CD14-positive monocyte (primary cell): Measurements from ENCODE around the gene DNAH1. TPM values are rescaled to one million over a fixed set of nuclear protein-coding genes. Genes with fewer than 3 reads are reported as not detected.

Source experiments
- DNase-seq, 3 donors: peaks; one replicate each; pipeline ENCODE4 v3.0.0-alpha.2; 2011 to 2022
- H2AFZ ChIP-seq: 2 replicates; pipeline ENCODE4 v1.6.0; 2012; ENCODE audit warnings: mild to moderate bottlenecking, low read depth, low read length, inconsistent platforms; ENCODE audit not compliant: insufficient read depth, poor library complexity, severe bottlenecking
- H3K27ac ChIP-seq, 2 donors: 1 replicate in 1 of 2; 2 replicates in 1 of 2; pipeline ENCODE4 v1.5.1; 2012 to 2013; ENCODE audit warnings: low read length in 2 of 2, control low read depth in 1 of 2, inconsistent platforms in 1 of 2, low read depth in 1 of 2, mild to moderate bottlenecking in 1 of 2
- H3K27me3 ChIP-seq, 2 donors: one replicate each; pipeline versions ENCODE4 v1.6.0 to v1.6.1; 2011 to 2013; ENCODE audit warnings: low read length in 2 of 2; ENCODE audit not compliant: control insufficient read depth in 2 of 2, insufficient read depth in 2 of 2
- H3K36me3 ChIP-seq, 2 donors: replicated peaks in 1 of 2; 1 replicate in 1 of 2; 2 replicates in 1 of 2; pipeline versions ENCODE4 v1.5.1 to v1.6.1; 2012 to 2013; ENCODE audit warnings: low read length in 2 of 2, control low read depth in 1 of 2, inconsistent platforms in 1 of 2, mild to moderate bottlenecking in 1 of 2; ENCODE audit not compliant: insufficient read depth in 2 of 2, control insufficient read depth in 1 of 2
- H3K4me1 ChIP-seq, 2 donors: 1 replicate in 1 of 2; 2 replicates in 1 of 2; pipeline versions ENCODE4 v1.5.1 to v1.6.1; 2012 to 2013; ENCODE audit warnings: low read length in 2 of 2, control low read depth in 1 of 2, inconsistent platforms in 1 of 2, mild to moderate bottlenecking in 1 of 2, moderate library complexity in 1 of 2; ENCODE audit not compliant: insufficient read depth in 2 of 2, control insufficient read depth in 1 of 2
- H3K4me2 ChIP-seq: replicated peaks from 2 replicates; pipeline ENCODE3; 2012; ENCODE audit warnings: low read length, moderate library complexity, mild to moderate bottlenecking; ENCODE audit not compliant: poor library complexity, severe bottlenecking; ENCODE audit errors: extremely low read depth
- H3K4me3 ChIP-seq, 3 experiments: fragments of 200-600 bp in 1 of 3; sonication (generic) in 1 of 3; replicated peaks in 1 of 3; 1 replicate in 2 of 3; 2 replicates in 1 of 3; pipeline ENCODE4 v1.5.1; 2011 to 2013; ENCODE audit warnings: low read length in 3 of 3, mild to moderate bottlenecking in 3 of 3, control low read depth in 2 of 3, low read depth in 2 of 3, inconsistent platforms in 1 of 3, moderate library complexity in 1 of 3
- H3K79me2 ChIP-seq: 2 replicates; pipeline ENCODE4 v1.6.0; 2012; ENCODE audit warnings: mild to moderate bottlenecking, control low read depth, inconsistent platforms, low read length, moderate library complexity; ENCODE audit not compliant: insufficient read depth
- H3K9ac ChIP-seq: 2 replicates; pipeline ENCODE4 v1.6.0; 2017; ENCODE audit warnings: low read length, mild to moderate bottlenecking; ENCODE audit not compliant: insufficient read depth, poor library complexity, severe bottlenecking
- H3K9me3 ChIP-seq, 2 donors: replicated peaks in 1 of 2; 1 replicate in 1 of 2; 2 replicates in 1 of 2; pipeline versions ENCODE4 v1.5.1 to v1.6.1; 2012 to 2013; ENCODE audit warnings: low read length in 2 of 2, control low read depth in 1 of 2; ENCODE audit not compliant: control insufficient read depth in 1 of 2, insufficient read depth in 1 of 2
- H4K20me1 ChIP-seq: 2 replicates; pipeline ENCODE4 v1.6.0; 2012; ENCODE audit warnings: mild to moderate bottlenecking, low read length, control low read depth, moderate library complexity; ENCODE audit not compliant: insufficient read depth
- H3K27ac Mint-ChIP-seq, 7 donors: one replicate each; pipeline ENCODE4 v1.8.0; 2020; ENCODE audit warnings: mild to moderate bottlenecking in 7 of 7, mixed read lengths in 7 of 7, moderate library complexity in 6 of 7, inconsistent platforms in 2 of 7
- H3K27me3 Mint-ChIP-seq, 3 donors: one replicate each; pipeline ENCODE4 v1.8.0; 2021 to 2022; ENCODE audit warnings: low read depth in 3 of 3, mild to moderate bottlenecking in 3 of 3, mixed read lengths in 3 of 3, moderate library complexity in 3 of 3, inconsistent platforms in 1 of 3
- H3K36me3 Mint-ChIP-seq, 2 donors: one replicate each; pipeline ENCODE4 v1.8.0; 2020; ENCODE audit warnings: mixed read lengths in 2 of 2, inconsistent platforms in 1 of 2, mild to moderate bottlenecking in 1 of 2
- H3K4me1 Mint-ChIP-seq: one replicate; pipeline ENCODE4 v1.8.0; 2020; ENCODE audit warnings: mild to moderate bottlenecking, mixed read lengths
- H3K4me3 Mint-ChIP-seq, 2 donors: one replicate each; pipeline ENCODE4 v1.8.0; 2020; ENCODE audit warnings: mild to moderate bottlenecking in 2 of 2, mixed read lengths in 2 of 2, moderate library complexity in 1 of 2
- H3K9me3 Mint-ChIP-seq, 7 donors: one replicate each; pipeline ENCODE4 v1.8.0; 2020 to 2022; ENCODE audit warnings: mixed read lengths in 7 of 7, mild to moderate bottlenecking in 6 of 7, moderate library complexity in 6 of 7, inconsistent platforms in 2 of 7
- WGBS: methylation state at CpG from one replicate; pipeline ENCODE4 v1.1.5; 2013; ENCODE audit warnings: missing lambda C conversion rate; ENCODE audit not compliant: insufficient coverage; 5-methylcytosine and 5-hydroxymethylcytosine counted together
- intact Hi-C, 2 donors: fragments of 100-400 bp; cut with micrococcal nuclease; formaldehyde crosslinking; loops; one replicate each; pipeline versions ENCODE4 v1.15.0 to v1.15.1; 2023
- polyA plus RNA-seq, 3 donors: library from polyadenylated mRNA; depleted of rRNA in 1 of 3; unstranded in 2 of 3; stranded (reverse) in 1 of 3; fragments of 300-500 nt in 2 of 3; fragments of >200 nt in 1 of 3; fragmentation: Illumina TruSeq in 2 of 3; gene quantifications; 1 replicate in 2 of 3; 2 replicates in 1 of 3; pipeline ENCODE4 v1.2.3, GENCODE V29; 2012 to 2021
- TF ChIP-seq, protein P1 (sequence below): fragments of 200-600 bp; IDR thresholded peaks from one replicate; pipeline ENCODE4 v1.8.0; 2022; ENCODE audit warnings: antibody characterized with exemption, mild to moderate bottlenecking

The DNAH1 gene
- polyA plus RNA-seq, 3 donors, result 0.15 to 47.0 (median 0.25) TPM

DNA sequence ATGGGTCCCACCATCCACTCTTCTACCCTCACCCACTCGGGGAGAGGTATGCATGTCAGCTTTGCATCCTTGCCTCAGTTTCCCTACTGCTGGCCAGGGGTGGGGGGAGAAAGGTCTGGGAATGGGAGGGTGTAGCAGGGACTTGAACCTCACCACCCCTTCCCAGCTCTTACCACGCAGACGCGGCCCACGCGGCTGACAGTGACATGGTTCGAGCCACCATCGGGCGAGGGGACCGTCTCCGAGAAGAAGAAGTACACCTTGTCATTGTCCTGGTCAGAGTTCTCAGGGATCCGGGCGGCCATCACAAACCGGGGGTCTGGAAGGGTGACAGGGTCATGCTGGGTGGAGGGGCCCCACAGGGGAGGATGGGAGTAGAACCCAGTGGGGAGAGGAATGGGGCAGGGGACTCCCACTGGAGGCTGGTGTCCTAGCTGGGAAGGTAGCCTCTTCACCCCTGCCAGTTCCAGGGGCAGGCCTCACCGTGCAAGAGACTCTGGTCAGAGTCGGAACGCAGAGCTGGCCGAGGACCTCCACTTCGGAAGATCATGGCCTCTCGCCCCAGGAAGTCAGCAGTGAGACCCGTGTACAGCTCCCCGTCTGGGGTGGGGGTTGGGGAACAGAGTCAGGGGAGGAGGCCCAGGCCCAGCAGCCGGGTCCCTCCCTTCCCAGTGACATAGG, 125.1 kb downstream of the DNAH1 start:
- Histone ChIP-seq H3K27me3 (no peaks in the 10 kb centered on the region), H3K9me3 (no peaks in the 10 kb centered on the region), H3K79me2 (no peaks in the 10 kb centered on the region), H3K4me1 (peaks cover 19 to 25% of the 10 kb centered on the region in 2 donors), H3K27ac (no peak overlapping the region), H3K9ac (no peak overlapping the region), H2AFZ (no peak overlapping the region), H4K20me1 (no peaks in the 10 kb centered on the region), H3K4me2 (no peak overlapping the region), H3K36me3 (no peaks in the 10 kb centered on the region), H3K4me3 (no peak overlapping the region)
- Mint-ChIP-seq H3K27ac (no peak overlapping the region), H3K36me3 (no peaks in the 10 kb centered on the region), H3K4me3 (no peak overlapping the region), H3K4me1 (peaks cover 14% of the 10 kb centered on the region), H3K27me3 (peaks cover 0 to 9% (median 6%) of the 10 kb centered on the region in 3 donors), H3K9me3 (no peaks in the 10 kb centered on the region)
- WGBS, result 96% methylated on average over 15 of the region's 23 CpGs
- DNase-seq, result no peak
- intact Hi-C loops, result no loop called here
- TF ChIP-seq, protein P1, sequence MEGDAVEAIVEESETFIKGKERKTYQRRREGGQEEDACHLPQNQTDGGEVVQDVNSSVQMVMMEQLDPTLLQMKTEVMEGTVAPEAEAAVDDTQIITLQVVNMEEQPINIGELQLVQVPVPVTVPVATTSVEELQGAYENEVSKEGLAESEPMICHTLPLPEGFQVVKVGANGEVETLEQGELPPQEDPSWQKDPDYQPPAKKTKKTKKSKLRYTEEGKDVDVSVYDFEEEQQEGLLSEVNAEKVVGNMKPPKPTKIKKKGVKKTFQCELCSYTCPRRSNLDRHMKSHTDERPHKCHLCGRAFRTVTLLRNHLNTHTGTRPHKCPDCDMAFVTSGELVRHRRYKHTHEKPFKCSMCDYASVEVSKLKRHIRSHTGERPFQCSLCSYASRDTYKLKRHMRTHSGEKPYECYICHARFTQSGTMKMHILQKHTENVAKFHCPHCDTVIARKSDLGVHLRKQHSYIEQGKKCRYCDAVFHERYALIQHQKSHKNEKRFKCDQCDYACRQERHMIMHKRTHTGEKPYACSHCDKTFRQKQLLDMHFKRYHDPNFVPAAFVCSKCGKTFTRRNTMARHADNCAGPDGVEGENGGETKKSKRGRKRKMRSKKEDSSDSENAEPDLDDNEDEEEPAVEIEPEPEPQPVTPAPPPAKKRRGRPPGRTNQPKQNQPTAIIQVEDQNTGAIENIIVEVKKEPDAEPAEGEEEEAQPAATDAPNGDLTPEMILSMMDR, result no peak

DNA sequence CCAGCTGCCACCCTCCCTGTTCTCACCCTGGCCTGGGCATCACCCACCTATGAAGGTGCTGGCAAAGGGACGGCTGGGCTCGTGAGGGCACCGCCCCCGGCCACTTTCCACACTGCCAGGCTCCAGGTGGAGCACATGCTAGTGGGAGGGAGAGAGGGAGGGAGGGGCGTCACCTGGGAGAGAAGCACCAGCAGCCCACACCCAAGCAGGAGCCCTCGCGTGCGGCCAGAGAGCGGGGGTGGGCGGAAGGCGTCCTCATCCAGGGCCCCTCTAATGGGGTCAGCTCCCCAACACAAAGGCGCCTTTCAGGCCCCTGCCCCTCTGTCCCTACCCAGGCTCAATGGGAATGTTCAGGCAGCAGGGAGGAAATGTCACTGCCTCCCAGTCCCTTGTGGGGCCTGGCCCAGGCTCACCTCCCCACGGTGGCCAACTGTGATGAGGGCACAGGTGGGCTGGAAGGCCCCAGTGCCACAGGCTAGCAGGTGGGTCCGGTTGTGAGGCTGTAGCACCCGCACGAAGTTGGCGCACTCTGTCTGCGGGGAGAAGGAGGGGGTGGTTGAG, 125.7 kb downstream of the DNAH1 start:
- WGBS, result 95% methylated on average over 8 of the region's 18 CpGs
- no peak for DNase-seq

More for the DNA sequence above, 125.7 kb downstream of the DNAH1 start:
- H3K4me1 ChIP-seq, result peaks cover 13 to 19% of the 10 kb centered on the region in 2 donors
- H3K9me3 Mint-ChIP-seq, result no peaks in the 10 kb centered on the region
- no peak overlapping the region for H3K4me2 ChIP-seq
- peaks cover 9% of the 10 kb centered on the region for H3K4me1 Mint-ChIP-seq
- H3K27ac Mint-ChIP-seq, result no peak overlapping the region
- H3K27ac ChIP-seq, result no peak overlapping the region
- H3K9me3 ChIP-seq, result no peaks in the 10 kb centered on the region
- no peaks in the 10 kb centered on the region for H4K20me1 ChIP-seq
- no peaks in the 10 kb centered on the region for H3K27me3 ChIP-seq
- H3K4me3 Mint-ChIP-seq, result no peak overlapping the region
- no peaks in the 10 kb centered on the region for H3K36me3 ChIP-seq
- TF ChIP-seq, protein P1, result no peak
- intact Hi-C loops, result no loop called here
- H3K4me3 ChIP-seq, result no peak overlapping the region
- no peak overlapping the region for H2AFZ ChIP-seq
- H3K27me3 Mint-ChIP-seq, result peaks cover 0 to 9% (median 6%) of the 10 kb centered on the region in 3 donors
- H3K79me2 ChIP-seq, result no peaks in the 10 kb centered on the region
- no peak overlapping the region for H3K9ac ChIP-seq
- no peaks in the 10 kb centered on the region for H3K36me3 Mint-ChIP-seq
